Pericardium fibroblast (primary cell): ENCODE results near the gene CDK7. TPM values are rescaled to one million over a fixed set of nuclear protein-coding genes. Genes with fewer than 3 reads are reported as not detected.

ENCODE experiments used
- total RNA-seq: library from RNA; depleted of rRNA; stranded (reverse); fragments of >200 nt; gene quantifications from 2 replicates; pipeline ENCODE4 v1.2.3, GENCODE V29; 2015

CDK7 gene
- total RNA-seq, result 22.8 and 34.7 TPM in 2 replicates

DNA sequence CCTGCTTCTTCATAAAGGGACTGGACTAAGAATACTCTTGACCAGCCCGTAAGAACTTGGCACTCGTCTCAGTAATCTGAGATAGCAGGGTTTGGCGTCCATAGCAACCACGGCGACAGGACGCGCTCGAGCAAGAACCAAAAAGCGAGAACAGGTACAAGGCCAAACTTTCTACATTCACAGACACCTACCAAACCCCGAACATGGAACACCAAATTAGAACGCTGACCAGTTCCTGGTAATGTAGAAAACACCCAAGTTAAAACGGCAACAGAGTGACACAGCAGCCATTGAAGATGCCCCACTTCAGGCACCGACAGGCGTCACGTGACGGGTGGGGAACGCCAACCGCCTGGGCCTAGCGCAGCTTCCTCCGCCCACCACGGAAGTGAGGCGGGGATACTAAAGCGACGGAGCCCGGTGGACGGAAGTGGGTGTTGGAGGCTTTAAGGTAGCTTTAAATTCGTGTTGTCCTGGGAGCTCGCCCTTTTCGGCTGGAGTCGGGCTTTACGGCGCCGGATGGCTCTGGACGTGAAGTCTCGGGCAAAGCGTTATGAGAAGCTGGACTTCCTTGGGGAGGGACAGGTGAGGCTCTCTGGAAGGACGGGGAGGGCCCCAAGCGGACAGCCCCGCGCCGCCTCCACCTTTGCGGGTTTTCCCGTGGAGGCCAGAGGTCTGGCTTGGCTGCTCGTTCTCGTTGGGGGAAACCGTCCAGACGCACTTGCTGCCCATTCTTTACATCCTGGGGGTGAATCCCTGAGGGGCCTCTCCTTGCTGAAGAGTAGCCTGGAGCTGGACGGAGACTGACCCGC lies at the start of gene CDK7:
Gene CDK7, plus strand, starts transcription at position 430 of the 812 bp plus-strand sequence. Its CDS starts 90 bp downstream, at position 520.

GRCh38 chr5:69189162-69190086 lies 45.3 kb upstream of the CDK7 start, which contains the start of gene CENPH:
Gene CENPH, plus strand, starts transcription at chr5:69189583. Its CDS starts 52 bp downstream, at chr5:69189635.

Other genes starting within 250 kb of the CDK7 start
- gene SLC30A5, start 140.9 kb upstream of the CDK7 start, total RNA-seq, result 34.8 and 56.6 TPM in 2 replicates
- gene CCNB1, start 67.7 kb upstream of the CDK7 start, total RNA-seq, result 12.1 and 16.3 TPM in 2 replicates
- 2.6 and 3.4 TPM in 2 replicates for gene CENPH, start 45.3 kb upstream of the CDK7 start, total RNA-seq
- 1.5 and 1.8 TPM in 2 replicates for gene CCDC125, start 97.9 kb downstream of the CDK7 start, total RNA-seq
- 10.7 and 14.7 TPM in 2 replicates for gene AK6, start 134.6 kb downstream of the CDK7 start, total RNA-seq
- gene TAF9, start 134.6 kb downstream of the CDK7 start, total RNA-seq, result 62.9 and 66.4 TPM in 2 replicates
- 9.5 and 13.4 TPM in 2 replicates for gene RAD17, start 134.9 kb downstream of the CDK7 start, total RNA-seq
- gene MARVELD2, start 180.2 kb downstream of the CDK7 start, total RNA-seq, result 0.09 and 0.82 TPM in 2 replicates